Prostate gland (tissue), 2 donors: Measurements from ENCODE around the gene DEGS2. TPM values are rescaled to one million over a fixed set of nuclear protein-coding genes. Genes with fewer than 3 reads are reported as not detected.

Experiments
- DNase-seq: peaks from one replicate; pipeline ENCODE4 v3.0.0-alpha.2; 2019; ENCODE audit warnings: low spot score
- H3K27ac ChIP-seq, 2 donors: fragments of 200-600 bp; sonication (generic); 2 replicates each; pipeline ENCODE4 v1.5.1; 2017 to 2019
- H3K27me3 ChIP-seq: fragments of 200-600 bp; sonication (generic); replicated peaks from 2 replicates; pipeline ENCODE4 v1.5.1; 2019; ENCODE audit not compliant: insufficient read depth
- H3K36me3 ChIP-seq, 2 donors: fragments of 200-600 bp; sonication (generic); 1 replicate in 1 of 2; 2 replicates in 1 of 2; pipeline versions ENCODE4 v1.5.1 to v1.8.1; 2017 to 2019
- H3K4me1 ChIP-seq: fragments of 200-600 bp; sonication (generic); replicated peaks from 2 replicates; pipeline ENCODE4 v1.5.1; 2019
- H3K4me3 ChIP-seq, 2 donors: fragments of 200-600 bp; sonication (generic); 2 replicates each; pipeline ENCODE4 v1.5.1; 2017 to 2019
- H3K9me3 ChIP-seq: fragments of 200-600 bp; sonication (generic); 2 replicates; pipeline ENCODE4 v1.5.1; 2017
- POLR2A ChIP-seq: fragments of 450-650 bp; IDR thresholded peaks from one replicate; pipeline ENCODE4 v1.6.1; 2016; ENCODE audit warnings: antibody characterized with exemption, mild to moderate bottlenecking
- POLR2AphosphoS5 ChIP-seq: sonication (generic); formaldehyde crosslinking; IDR thresholded peaks from one replicate; pipeline ENCODE4 v1.6.1; 2017; ENCODE audit warnings: antibody characterized with exemption
- WGBS: methylation state at CpG from one replicate; pipeline ENCODE4 v1.1.5; 2018; 5-methylcytosine and 5-hydroxymethylcytosine counted together
- intact Hi-C: fragments of 100-400 bp; cut with DNase I; formaldehyde crosslinking; loops from one replicate; pipeline ENCODE4 v1.14.2; 2022
- total RNA-seq, 2 donors: library from RNA; depleted of rRNA; stranded (reverse); fragments of >200 nt; gene quantifications; one replicate each; pipeline ENCODE4 v1.1.0, GENCODE V29; 2016
- TF ChIP-seq, protein P1 (sequence below), 4 experiments: fragments of 200-600 bp in 2 of 4; fragments of 450-650 bp in 2 of 4; sonication (generic) in 2 of 4; IDR thresholded peaks; 1 replicate in 3 of 4; 2 replicates in 1 of 4; pipeline ENCODE4 v1.5.1; 2016 to 2019; ENCODE audit warnings: antibody characterized with exemption in 4 of 4, mild to moderate bottlenecking in 2 of 4, moderate library complexity in 2 of 4

DEGS2 gene
- total RNA-seq, 2 donors from 2014 or later: 2.8 to 8.3 TPM

DNA sequence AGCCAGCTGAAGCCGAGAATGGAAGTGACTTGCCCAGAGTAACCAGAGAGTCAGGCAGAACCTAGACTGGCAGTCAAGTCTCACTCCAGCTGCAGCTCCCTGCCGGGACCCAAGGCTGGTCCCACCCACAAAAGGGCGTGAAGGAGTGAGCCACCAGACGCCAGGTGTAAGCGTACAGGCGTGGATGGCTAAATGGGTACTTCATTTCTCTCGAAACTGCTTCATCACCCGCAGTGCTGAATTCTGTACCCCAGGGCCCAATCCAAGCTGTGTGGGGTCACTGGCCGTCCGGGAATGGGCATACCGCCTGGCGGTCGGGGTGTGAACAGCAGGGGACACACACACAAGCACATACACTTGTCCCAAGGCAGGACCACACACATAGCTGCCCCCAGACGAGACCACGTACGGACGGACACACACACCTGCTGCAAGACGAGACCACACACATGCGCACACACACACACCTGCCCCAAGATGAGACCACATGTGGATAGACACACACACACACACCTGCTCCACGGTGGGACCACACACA is 34.8 kb downstream of the DEGS2 start:
- TF ChIP-seq, protein P1, sequence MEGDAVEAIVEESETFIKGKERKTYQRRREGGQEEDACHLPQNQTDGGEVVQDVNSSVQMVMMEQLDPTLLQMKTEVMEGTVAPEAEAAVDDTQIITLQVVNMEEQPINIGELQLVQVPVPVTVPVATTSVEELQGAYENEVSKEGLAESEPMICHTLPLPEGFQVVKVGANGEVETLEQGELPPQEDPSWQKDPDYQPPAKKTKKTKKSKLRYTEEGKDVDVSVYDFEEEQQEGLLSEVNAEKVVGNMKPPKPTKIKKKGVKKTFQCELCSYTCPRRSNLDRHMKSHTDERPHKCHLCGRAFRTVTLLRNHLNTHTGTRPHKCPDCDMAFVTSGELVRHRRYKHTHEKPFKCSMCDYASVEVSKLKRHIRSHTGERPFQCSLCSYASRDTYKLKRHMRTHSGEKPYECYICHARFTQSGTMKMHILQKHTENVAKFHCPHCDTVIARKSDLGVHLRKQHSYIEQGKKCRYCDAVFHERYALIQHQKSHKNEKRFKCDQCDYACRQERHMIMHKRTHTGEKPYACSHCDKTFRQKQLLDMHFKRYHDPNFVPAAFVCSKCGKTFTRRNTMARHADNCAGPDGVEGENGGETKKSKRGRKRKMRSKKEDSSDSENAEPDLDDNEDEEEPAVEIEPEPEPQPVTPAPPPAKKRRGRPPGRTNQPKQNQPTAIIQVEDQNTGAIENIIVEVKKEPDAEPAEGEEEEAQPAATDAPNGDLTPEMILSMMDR (IDR thresholded peaks at IDR 0.05): no peak
- TF ChIP-seq POLR2A: no peak
- no peak for TF ChIP-seq POLR2AphosphoS5
- Histone ChIP-seq H3K9me3 (no peaks in the 10 kb centered on the region), H3K4me3 (no peak overlapping the region), H3K27me3 (no peaks in the 10 kb centered on the region), H3K4me1 (no peaks in the 10 kb centered on the region), H3K36me3 (no peaks in the 10 kb centered on the region), H3K27ac (no peak overlapping the region)
- 88% methylated on average over 20 of the region's 20 CpGs for WGBS
- no peak for DNase-seq
- intact Hi-C loops: no loop called here

GRCh38 chr14:100123618-100124017 is 35.8 kb downstream of the DEGS2 start:
- H3K9me3 ChIP-seq: no peaks in the 10 kb centered on the region
- no peak for DNase-seq
- H3K4me3 ChIP-seq: no peak overlapping the region
- intact Hi-C loops: no loop called here
- no peak for TF ChIP-seq POLR2AphosphoS5
- no peak for TF ChIP-seq POLR2A
- TF ChIP-seq, protein P1 (IDR thresholded peaks at IDR 0.05): no peak
- H3K27ac ChIP-seq: no peak overlapping the region
- WGBS: 97% methylated on average over 9 of the region's 10 CpGs
- H3K27me3 ChIP-seq: no peaks in the 10 kb centered on the region
- no peaks in the 10 kb centered on the region for H3K4me1 ChIP-seq
- no peaks in the 10 kb centered on the region for H3K36me3 ChIP-seq

GRCh38 chr14:100122481-100123223 is 36.8 kb downstream of the DEGS2 start:
- TF ChIP-seq POLR2A: no peak
- TF ChIP-seq, protein P1 (IDR thresholded peaks at IDR 0.05): peak in 1 of 4 experiments; percentile 12
- Histone ChIP-seq H3K27me3 (no peaks in the 10 kb centered on the region), H3K4me3 (no peak overlapping the region), H3K36me3 (no peaks in the 10 kb centered on the region), H3K4me1 (no peaks in the 10 kb centered on the region), H3K9me3 (no peaks in the 10 kb centered on the region), H3K27ac (no peak overlapping the region)
- no peak for DNase-seq
- 86% methylated on average over 8 of the region's 8 CpGs for WGBS
- intact Hi-C loops: no loop called here

DNA sequence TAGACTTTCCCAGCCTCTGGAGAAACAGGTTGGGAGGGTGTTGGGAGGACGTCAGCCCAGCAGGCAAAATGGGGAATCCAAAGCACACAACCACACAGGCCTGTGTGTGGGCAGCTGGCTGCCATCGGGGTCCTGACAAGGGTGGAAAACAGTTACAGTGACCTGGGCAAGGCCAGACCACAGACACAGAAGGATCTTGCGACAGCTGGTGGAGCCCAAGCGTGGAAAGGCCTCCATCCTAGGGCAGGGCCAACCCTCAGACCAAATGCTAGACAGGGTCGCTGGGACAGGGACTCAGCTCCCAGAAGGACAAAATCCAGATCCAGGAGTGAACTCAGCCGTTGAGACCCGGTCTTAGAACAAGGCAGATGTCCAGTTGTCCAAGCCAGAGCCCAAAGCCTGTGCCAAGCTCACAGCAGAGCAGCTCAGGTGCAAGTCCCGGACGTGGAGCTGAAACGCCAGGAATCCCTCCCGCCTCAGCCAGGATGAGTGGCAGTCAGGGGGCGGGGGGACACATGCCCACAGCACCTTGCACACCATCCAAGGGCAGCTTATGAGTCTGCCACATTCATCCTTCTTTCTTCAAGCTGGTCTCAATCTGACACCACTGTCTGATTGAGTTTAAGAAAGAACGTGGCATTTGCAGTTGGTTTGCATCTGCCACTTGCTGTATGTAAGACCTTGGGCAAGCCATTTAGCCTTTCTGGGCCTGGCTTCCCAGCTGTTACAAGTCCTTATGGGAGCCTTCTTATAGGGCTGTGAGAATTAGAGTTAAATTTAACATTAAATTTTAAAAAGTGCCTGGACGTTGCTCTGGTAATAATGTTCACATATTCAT is 37.6 kb downstream of the DEGS2 start:
- H3K27me3 ChIP-seq: no peaks in the 10 kb centered on the region
- no peaks in the 10 kb centered on the region for H3K36me3 ChIP-seq
- H3K9me3 ChIP-seq: no peaks in the 10 kb centered on the region
- no peaks in the 10 kb centered on the region for H3K4me1 ChIP-seq
- no peak for TF ChIP-seq POLR2AphosphoS5
- TF ChIP-seq, protein P1 (IDR thresholded peaks at IDR 0.05): no peak
- TF ChIP-seq POLR2A: no peak
- WGBS: 93% methylated on average over 11 of the region's 14 CpGs
- intact Hi-C loops: no loop called here
- H3K27ac ChIP-seq: no peak overlapping the region
- H3K4me3 ChIP-seq: no peak overlapping the region
- no peak for DNase-seq
